GM19099 (cell line): ENCODE results near the gene FRMPD4.

Experiments used
- POLR2A ChIP-seq: IDR thresholded peaks from 3 replicates; pipeline ENCODE4 v1.6.1; 2011; ENCODE audit warnings: low read depth; ENCODE audit not compliant: insufficient read length; ENCODE audit errors: extremely low read depth

FRMPD4 gene

DNA sequence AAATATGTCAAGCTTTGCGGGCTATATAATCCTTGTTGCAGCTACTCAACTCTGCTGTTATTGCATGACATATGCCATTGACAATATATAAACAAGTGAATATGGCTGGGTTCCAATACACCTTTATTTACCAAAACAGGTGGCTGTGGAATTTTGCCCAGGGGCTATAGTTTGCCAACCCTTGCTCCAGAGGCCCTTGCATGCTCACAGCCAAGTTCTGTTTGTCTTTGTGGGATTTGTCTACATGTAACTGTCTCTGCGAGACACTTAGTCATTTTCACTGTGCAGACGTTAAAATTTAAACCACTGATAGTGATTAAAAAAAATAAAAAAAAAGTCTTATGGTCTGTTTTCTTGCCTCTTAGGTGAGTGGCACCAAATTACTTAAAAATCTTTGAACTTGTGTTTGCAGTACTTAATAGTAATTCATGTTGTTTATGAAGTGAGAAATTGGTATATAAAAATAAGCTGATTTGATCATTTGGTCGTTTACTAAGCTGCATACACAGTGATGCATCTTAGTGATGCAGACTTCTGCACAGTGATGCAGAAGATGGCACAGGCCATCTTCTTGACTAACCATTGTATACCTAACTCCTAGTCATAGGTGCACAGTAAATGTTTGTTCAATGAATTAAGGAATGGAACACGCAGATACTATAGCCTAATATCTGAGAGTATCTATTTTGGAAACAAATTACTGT is 170.9 kb downstream of the FRMPD4 start:
- no peak for TF ChIP-seq POLR2A

DNA sequence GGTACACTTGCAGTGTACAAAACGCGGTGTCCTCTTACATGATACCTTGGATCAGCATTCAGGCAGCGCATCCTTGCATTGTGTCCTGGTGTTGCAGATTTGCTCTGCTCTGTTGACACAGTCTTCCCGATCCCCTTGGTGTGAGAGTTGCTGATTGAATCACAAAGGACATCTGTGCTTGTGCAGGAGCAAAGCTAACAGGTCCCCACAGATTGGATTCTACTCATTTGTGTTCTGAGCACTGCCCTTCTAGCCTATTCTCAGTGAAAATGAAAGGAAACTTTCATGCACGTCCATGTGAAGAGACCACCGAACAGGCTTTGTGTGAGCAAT is 171.4 kb downstream of the FRMPD4 start:
- TF ChIP-seq POLR2A = no peak

DNA sequence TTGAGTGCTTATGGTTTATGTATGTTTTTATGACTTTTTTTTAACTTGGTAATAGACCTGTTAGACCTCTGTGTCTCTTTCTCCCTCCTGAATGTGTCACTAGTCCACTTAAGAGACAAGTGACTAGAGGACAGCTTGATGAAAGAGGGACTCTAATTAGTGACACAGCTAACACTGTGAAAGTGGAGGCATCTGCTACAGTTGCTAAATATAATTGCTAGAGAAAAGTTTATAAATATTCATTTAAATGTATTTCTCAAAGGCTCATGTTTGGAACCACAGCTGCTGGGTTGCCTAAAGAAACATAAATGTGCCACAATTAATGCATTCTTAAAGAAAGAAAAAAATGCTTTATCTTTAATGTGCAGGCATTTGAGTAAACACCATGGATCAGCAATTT is 176.4 kb downstream of the FRMPD4 start:
- no peak for TF ChIP-seq POLR2A

DNA sequence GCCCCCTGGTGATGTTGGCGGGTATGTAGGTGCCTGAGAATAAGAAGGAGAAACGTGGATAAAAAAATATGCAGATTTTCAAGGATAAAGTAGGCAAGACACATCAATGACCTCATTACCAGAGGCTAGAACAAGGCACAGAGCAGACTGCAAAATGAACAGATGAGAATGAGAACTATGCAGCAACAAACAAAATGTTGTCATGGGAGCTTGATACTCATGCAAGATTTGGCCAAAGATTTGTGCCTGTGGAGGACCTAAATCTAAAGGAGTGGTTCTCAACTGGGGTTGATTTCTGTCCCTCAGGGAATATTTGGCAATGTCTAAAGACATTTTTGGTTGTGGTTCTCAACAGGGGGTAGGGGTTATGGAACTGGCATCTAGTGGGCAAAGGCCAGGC is 177.3 kb downstream of the FRMPD4 start:
- TF ChIP-seq POLR2A = no peak

DNA sequence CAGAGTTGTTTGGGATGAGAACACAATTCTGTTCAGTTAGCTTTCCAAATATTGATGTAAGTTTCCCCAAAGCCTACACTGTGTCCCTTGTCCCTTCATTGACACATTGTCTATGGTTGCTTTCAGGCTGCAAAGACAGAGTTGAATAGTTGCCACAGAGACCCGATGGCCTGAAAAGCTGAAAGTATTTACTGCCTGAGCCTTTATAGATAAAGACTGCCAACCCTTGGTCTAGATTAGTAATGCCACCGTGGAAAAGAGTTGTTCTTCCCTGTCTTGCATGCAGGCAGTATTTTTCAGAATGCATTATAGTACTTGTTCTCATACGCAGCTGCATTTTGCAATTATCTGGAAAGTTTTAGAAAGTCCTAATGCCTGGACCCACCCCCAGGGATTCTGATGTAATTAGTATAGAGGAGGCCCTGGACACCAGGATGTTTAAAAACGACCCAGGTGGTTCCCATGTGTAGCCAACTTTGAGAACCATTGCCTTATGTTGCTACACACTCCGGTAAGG is 180.8 kb downstream of the FRMPD4 start:
- no peak for TF ChIP-seq POLR2A

DNA sequence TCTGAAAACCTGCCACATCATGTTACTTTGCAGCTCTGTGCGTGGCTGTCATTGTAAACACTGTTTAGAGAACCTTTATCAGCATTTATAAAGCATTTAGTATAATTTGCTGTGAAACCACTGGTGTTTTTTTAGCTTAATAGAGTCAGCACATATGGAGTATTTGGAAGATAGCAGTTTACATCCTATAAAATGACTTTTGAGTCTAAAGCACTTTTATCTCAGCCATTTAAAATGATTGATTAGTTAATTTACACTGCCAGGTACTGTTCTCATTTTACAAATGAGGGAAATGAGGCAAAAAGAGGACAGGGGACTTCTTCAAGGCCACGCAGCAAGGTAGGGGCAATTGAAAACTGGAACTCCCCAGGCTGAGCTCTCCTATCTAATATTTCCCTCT is 181.7 kb downstream of the FRMPD4 start:
- no peak for TF ChIP-seq POLR2A

DNA sequence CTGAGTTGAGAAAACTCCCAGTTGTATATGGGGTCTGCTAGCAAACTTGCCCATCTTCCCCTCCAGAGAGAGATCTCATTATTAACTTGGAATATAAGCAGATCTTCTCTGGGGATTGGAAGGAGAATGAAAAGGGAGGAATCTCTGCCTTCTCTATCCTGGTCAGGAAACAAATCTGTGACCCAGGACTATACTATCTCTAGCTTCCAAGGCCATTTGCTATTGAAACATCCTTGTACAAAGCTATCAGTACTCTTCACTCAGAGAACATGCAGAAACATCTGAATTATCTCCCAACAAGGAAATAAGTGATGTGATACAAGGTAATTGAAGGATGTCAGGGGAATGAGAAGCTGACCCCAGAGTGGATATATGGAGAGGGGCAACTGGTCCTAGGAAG is 183.8 kb downstream of the FRMPD4 start:
- TF ChIP-seq POLR2A = no peak

DNA sequence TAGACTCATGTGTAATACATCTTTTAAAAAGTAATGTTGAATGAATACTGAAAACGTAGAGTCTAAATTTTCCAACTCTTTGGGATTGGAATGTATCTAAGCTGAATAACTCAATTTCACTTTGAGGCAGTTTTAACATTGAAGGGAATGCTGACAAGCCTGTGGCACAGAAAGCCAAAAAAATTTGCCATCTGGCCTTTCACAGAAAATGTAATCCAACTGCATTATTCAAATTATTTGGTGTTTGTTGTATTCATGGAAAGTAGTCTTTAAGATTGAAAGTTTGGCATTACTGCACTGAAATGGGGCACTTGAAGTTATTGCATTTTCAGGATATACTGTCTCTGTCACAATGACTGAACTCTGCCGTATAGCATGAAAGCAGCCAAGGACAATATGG is 186.9 kb downstream of the FRMPD4 start:
- no peak for TF ChIP-seq POLR2A

DNA sequence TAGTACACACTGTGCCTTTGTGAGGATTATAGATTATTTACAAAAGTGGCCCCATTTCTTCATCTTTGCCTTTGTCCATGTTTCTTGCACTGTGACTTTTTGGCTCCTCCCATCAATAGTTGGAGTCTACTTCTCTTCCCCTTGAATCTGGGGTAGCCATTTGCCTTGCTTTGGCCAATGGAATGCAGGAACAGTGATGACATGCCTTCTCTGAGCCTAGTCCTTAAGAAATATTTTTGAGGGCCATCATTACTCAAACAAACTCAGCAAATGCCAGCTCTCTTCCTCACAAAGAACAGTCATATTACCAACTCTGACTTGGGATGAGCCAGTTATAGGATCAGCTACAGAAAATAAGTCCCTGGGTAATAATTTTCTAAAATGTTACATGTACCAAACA is 189.6 kb downstream of the FRMPD4 start:
- no peak for TF ChIP-seq POLR2A

DNA sequence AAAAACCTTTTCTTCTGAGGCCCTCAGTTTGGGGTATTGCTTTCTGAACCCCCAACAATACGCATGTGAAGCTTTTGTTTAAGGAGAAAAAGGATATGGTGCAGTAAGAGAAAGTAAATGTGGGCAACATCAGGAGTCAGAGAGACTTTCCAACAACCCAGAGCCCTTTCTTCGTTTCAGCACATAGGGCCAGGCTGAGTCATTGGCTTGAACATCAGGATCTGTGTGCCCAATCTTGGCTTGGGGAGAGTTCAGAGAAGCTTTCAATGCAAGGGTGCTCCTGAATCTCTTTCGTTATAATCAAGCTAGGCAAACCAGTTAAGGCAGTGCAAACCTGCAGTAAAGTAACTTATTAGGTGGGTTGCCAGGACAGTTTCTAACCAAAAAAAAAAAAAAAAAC is 191.2 kb downstream of the FRMPD4 start:
- TF ChIP-seq POLR2A = no peak

DNA sequence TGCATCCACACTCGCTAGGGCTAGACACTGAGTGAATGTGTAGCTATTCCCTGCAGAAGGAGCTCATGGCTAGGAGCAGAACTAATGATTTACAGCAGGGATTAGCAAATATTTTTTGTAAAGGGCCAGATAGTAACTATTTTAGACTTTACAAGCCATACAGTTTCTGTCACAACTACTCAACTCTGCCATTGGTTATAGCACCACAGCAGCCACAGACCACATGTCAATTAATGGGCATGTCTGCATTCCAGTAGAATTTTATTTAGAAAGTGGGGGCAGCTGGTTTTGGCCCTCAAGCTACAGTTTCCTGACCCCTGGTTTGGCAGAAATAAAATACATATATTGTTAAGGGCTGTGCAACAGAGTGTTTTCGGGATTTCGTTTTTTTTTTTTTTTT is 192.6 kb downstream of the FRMPD4 start:
- TF ChIP-seq POLR2A = no peak

DNA sequence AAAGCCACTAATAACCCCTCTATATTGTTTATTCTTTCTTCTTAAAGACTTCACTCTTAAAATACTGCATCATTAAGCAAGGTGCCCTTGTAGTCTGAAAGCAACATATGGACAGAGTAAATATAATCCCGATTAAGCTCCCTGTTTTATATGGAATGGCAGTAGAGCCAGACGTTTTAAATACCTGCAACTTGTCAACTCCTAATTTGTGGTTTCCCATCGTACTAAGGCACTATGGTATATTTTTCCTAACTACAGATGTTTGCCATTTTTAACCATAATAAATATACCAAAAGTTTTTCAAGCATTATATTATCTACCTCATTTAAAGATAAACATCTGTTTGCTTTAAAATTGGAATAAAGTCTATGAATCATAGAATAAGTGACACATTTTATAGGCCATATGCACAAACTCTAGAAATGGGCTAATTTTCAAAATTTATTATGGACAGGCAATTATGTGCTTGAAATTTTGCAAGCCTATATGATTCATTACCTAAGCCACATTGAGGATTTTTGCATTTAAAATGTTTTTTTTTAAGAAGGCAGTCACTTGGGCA is 194.6 kb downstream of the FRMPD4 start:
- no peak for TF ChIP-seq POLR2A

DNA sequence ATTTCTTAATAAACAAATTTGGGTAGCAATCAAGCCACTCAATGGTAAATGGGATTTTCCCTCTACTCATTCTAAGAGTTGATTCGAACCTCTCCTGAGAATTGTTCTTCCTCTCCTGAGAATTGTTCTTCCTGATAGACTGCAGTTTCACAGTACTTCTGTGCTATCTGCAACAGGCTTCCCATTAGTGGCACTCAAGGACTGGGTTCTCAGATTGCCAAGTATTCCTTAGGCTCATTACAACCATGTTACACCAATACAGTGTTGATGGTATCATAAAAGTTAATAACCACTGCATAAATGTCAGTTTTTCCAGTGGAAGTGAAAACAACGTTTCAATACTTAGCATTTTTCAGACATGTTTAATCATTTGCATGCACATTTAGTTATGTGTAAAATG is 201.6 kb downstream of the FRMPD4 start:
- TF ChIP-seq POLR2A = no peak

DNA sequence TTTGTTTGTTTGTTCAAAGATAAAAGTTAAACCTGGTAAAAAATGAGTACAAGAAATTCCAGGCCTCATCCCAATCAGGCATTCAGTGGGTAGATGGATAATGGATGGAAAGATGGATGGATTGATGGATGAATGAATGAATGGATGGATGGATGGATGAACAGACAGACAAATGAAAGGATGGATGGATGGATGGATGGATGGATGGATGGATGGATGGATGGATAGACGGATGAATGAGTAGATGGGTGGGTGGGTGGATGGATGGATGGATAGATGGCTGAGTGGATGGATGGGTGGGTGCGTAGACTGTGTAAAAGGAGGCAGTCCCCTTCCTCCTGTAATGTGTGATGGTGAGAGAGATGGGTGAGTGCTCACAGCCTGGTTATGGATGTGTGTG is 206.7 kb downstream of the FRMPD4 start:
- no peak for TF ChIP-seq POLR2A

DNA sequence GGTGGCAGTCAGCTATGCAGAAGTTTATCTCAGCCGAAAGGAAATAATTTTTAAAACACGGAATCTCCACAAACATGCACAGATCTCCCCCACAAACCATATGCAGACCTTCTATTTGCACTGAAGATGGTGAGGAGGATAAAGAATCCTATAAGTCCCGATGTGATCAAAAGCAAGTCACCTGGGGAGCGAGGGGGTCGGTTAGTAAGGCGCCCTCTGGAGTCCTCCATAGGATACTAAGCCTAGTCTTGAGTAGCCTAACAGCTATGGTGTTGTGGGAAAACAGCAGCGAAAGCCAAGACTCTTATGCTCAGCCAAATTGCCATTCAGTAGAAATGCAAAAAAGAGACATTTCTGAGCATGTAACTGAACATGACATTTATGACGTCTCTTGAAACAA is 210.9 kb downstream of the FRMPD4 start:
- TF ChIP-seq POLR2A = no peak

DNA sequence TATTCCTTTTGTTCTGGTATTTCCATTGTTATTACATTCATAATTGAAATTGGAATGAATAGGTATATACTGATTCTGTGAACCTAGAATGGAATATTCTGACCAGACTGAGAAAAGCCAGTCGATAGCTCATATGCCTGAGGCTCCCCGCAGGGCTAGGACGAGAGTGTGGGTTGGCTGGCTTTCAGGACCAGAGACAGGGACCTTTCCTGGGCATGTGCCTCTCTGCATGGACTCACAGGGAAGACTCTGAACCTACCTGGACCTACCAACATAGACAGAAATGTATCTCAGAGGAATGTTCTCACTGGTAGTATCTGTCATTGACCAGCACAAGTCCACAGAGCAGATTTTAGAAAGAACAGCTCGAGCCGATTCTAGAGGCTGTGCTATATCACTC is 214.6 kb downstream of the FRMPD4 start:
- TF ChIP-seq POLR2A = no peak

DNA sequence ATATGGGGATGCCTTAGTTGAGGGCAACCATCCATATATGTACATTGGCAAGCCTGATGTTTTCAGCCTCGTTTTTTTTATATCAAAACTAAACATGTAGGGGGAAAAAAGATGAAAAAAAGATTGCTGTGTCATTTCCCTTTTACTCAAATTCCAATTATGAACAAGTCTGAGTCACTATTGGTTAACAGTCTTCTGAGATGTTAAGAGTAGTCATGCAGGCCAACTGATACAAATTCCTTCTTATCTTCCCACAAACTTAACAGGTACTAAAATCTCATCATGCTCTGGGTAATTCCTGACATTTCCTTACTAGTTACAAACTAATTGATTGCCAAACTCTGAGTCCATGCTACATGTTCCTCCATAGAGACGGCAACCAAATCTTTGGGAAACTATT is 222.1 kb downstream of the FRMPD4 start:
- TF ChIP-seq POLR2A = no peak
